GM23338 (cell line): ENCODE results near the gene RHOG. TPM values are rescaled to one million over a fixed set of nuclear protein-coding genes. Genes with fewer than 3 reads are reported as not detected.
A peak's percentile ranks its signal among the peaks of the same experiment; 100 is the strongest.

Source experiments
- ATAC-seq: fragments of 200-7000 bp; cut with Tn5 transposase; 3 replicates; pipeline ENCODE4 v1.9.1; 2020
- DNase-seq: peaks from one replicate; pipeline ENCODE4 v3.0.0-alpha.2; 2015; ENCODE audit warnings: low spot score
- H2AFZ ChIP-seq: fragments of 200-600 bp; sonication (generic); 2 replicates; pipeline ENCODE4 v1.8.0; 2016; ENCODE audit warnings: antibody characterized with exemption, mild to moderate bottlenecking, moderate library complexity
- H3F3A ChIP-seq: fragments of 200-600 bp; sonication (generic); replicated peaks from 2 replicates; pipeline ENCODE4 v1.8.0; 2017; ENCODE audit warnings: antibody characterized with exemption, mixed run types, low read depth
- H3K27ac ChIP-seq: fragments of 200-600 bp; sonication (generic); 2 replicates; pipeline ENCODE4 v1.6.1; 2016; ENCODE audit warnings: low read depth
- H3K27me3 ChIP-seq: fragments of 200-600 bp; sonication (generic); 2 replicates; pipeline ENCODE4 v1.8.0; 2016; ENCODE audit warnings: mild to moderate bottlenecking, mixed run types, moderate library complexity; ENCODE audit not compliant: insufficient read depth
- H3K36me3 ChIP-seq: fragments of 200-600 bp; sonication (generic); 2 replicates; pipeline ENCODE4 v1.8.0; 2016; ENCODE audit warnings: mild to moderate bottlenecking; ENCODE audit not compliant: insufficient read depth
- H3K4me1 ChIP-seq: fragments of 200-600 bp; sonication (generic); 2 replicates; pipeline ENCODE4 v1.8.0; 2016; ENCODE audit warnings: mild to moderate bottlenecking, moderate library complexity; ENCODE audit not compliant: insufficient read depth
- H3K4me2 ChIP-seq: fragments of 200-600 bp; sonication (generic); 2 replicates; pipeline ENCODE4 v1.7.1; 2017; ENCODE audit warnings: mixed run types
- H3K4me3 ChIP-seq: fragments of 200-600 bp; sonication (generic); 2 replicates; pipeline ENCODE4 v1.6.1; 2016; ENCODE audit warnings: mixed run types
- H3K79me2 ChIP-seq: fragments of 200-600 bp; sonication (generic); replicated peaks from 2 replicates; pipeline ENCODE4 v1.8.0; 2017; ENCODE audit warnings: mild to moderate bottlenecking; ENCODE audit not compliant: insufficient read depth
- H3K9me2 ChIP-seq: fragments of 200-600 bp; sonication (generic); 2 replicates; pipeline ENCODE4 v1.8.0; 2017; ENCODE audit not compliant: insufficient read depth
- H4K20me1 ChIP-seq: fragments of 200-600 bp; sonication (generic); replicated peaks from 2 replicates; pipeline ENCODE4 v1.8.0; 2017; ENCODE audit warnings: mild to moderate bottlenecking; ENCODE audit not compliant: insufficient read depth
- H3K27ac Mint-ChIP-seq: 2 replicates; pipeline ENCODE4 v1.8.0; 2020; ENCODE audit warnings: inconsistent platforms, mild to moderate bottlenecking, moderate library complexity, mixed read lengths
- H3K27me3 Mint-ChIP-seq: 3 replicates; pipeline ENCODE4 v1.8.0; 2022; ENCODE audit warnings: low read depth, mild to moderate bottlenecking, moderate library complexity, mixed read lengths, inconsistent platforms; ENCODE audit not compliant: insufficient read depth, poor library complexity
- H3K36me3 Mint-ChIP-seq: 3 replicates; pipeline ENCODE4 v1.8.0; 2021; ENCODE audit warnings: low read depth, mild to moderate bottlenecking, inconsistent platforms, moderate library complexity, mixed read lengths
- H3K4me1 Mint-ChIP-seq: 3 replicates; pipeline ENCODE4 v1.8.0; 2020; ENCODE audit warnings: mild to moderate bottlenecking, inconsistent platforms, mixed read lengths
- H3K4me3 Mint-ChIP-seq: 3 replicates; pipeline ENCODE4 v1.8.0; 2021; ENCODE audit warnings: moderate library complexity, mild to moderate bottlenecking, inconsistent platforms, mixed read lengths
- H3K9me3 Mint-ChIP-seq: 3 replicates; pipeline ENCODE4 v1.8.0; 2020; ENCODE audit warnings: moderate library complexity, mild to moderate bottlenecking, inconsistent platforms, mixed read lengths
- NANOG ChIP-seq: IDR thresholded peaks from 2 replicates; pipeline ENCODE4 v1.6.1; 2016; ENCODE audit warnings: antibody characterized with exemption, borderline replicate concordance
- POLR2AphosphoS5 ChIP-seq: IDR thresholded peaks from 2 replicates; pipeline ENCODE4 v1.6.1; 2016; ENCODE audit warnings: antibody characterized with exemption, low read depth
- ZNF114 ChIP-seq: fragments of 250-450 bp; sonication (Bioruptor Pico); IDR thresholded peaks from 2 replicates; pipeline ENCODE4 v1.5.0; 2020; ENCODE audit warnings: mild to moderate bottlenecking, moderate library complexity
- ZNF331 ChIP-seq: fragments of 250-450 bp; sonication (Bioruptor Pico); IDR thresholded peaks from 2 replicates; pipeline ENCODE4 v1.5.0; 2020; ENCODE audit warnings: low read depth, mild to moderate bottlenecking, moderate library complexity
- polyA plus RNA-seq: library from polyadenylated mRNA; unstranded; fragments of >200 nt; fragmentation: Nextera tagmentation; extraction: Ambion mirVana; gene quantifications from 2 replicates; pipeline ENCODE4 v1.2.1, GENCODE V29; 2016
- total RNA-seq: library from RNA; depleted of rRNA; stranded (reverse); fragments of >200 nt; shearing (Covaris generic); gene quantifications from 2 replicates; pipeline ENCODE4 v1.2.3, GENCODE V29; 2014
- TF ChIP-seq, protein P1 (sequence below): fragments of 250-450 bp; sonication (Bioruptor Pico); IDR thresholded peaks from 2 replicates; pipeline ENCODE4 v1.5.0; 2020; ENCODE audit warnings: mild to moderate bottlenecking, moderate library complexity
- TF ChIP-seq, protein P2 (sequence below), 2 experiments: fragments of 200-600 bp in 1 of 2; sonication (generic) in 1 of 2; conservative IDR thresholded peaks; 2 replicates each; pipeline versions ENCODE4 v1.5.1 to v1.6.1; 2016 to 2017; ENCODE audit warnings: antibody characterized with exemption in 2 of 2, low read depth in 2 of 2, mild to moderate bottlenecking in 2 of 2, moderate library complexity in 1 of 2

The RHOG gene
- total and polyA plus RNA-seq, 2 experiments from 2014 or later = 26.3 to 38.6 TPM

DNA sequence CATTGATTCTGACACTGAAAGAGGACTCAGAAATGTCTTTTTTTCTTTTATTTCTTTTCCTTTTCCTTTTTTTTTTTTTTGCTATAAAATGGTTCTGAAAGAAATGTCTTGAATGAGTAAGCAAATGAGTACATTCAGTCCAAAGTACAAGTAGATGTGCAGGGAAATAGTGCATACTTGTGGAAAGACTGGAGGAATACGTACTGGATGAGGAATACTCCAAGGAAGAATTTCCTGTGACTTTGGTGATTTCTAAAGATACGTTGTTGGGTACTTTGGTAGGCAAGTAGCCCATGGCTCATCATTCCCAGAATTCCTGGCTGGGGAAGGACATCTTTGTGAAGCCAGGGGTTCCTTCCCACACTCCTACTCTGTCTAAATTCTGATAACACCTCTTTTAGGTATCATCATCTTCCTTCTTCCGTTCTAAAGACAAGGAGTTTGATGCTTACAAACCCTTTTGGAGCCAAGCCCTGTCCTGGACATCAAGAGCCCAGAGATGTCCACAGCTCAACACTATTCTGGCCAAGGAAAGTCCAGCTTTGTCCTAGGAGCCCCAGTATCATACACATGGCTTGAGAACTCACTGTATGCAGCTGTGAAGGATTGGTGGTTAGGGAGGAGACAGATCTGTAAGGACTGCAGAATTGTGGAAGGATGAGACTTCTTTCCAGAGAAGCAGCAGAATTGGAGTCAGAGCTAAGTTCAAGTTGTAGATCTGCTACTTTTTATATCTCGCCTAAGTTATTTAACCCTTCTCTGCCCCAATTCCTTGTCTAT lies 38.6 kb downstream of the RHOG start (continued):
- TF ChIP-seq, protein P1, sequence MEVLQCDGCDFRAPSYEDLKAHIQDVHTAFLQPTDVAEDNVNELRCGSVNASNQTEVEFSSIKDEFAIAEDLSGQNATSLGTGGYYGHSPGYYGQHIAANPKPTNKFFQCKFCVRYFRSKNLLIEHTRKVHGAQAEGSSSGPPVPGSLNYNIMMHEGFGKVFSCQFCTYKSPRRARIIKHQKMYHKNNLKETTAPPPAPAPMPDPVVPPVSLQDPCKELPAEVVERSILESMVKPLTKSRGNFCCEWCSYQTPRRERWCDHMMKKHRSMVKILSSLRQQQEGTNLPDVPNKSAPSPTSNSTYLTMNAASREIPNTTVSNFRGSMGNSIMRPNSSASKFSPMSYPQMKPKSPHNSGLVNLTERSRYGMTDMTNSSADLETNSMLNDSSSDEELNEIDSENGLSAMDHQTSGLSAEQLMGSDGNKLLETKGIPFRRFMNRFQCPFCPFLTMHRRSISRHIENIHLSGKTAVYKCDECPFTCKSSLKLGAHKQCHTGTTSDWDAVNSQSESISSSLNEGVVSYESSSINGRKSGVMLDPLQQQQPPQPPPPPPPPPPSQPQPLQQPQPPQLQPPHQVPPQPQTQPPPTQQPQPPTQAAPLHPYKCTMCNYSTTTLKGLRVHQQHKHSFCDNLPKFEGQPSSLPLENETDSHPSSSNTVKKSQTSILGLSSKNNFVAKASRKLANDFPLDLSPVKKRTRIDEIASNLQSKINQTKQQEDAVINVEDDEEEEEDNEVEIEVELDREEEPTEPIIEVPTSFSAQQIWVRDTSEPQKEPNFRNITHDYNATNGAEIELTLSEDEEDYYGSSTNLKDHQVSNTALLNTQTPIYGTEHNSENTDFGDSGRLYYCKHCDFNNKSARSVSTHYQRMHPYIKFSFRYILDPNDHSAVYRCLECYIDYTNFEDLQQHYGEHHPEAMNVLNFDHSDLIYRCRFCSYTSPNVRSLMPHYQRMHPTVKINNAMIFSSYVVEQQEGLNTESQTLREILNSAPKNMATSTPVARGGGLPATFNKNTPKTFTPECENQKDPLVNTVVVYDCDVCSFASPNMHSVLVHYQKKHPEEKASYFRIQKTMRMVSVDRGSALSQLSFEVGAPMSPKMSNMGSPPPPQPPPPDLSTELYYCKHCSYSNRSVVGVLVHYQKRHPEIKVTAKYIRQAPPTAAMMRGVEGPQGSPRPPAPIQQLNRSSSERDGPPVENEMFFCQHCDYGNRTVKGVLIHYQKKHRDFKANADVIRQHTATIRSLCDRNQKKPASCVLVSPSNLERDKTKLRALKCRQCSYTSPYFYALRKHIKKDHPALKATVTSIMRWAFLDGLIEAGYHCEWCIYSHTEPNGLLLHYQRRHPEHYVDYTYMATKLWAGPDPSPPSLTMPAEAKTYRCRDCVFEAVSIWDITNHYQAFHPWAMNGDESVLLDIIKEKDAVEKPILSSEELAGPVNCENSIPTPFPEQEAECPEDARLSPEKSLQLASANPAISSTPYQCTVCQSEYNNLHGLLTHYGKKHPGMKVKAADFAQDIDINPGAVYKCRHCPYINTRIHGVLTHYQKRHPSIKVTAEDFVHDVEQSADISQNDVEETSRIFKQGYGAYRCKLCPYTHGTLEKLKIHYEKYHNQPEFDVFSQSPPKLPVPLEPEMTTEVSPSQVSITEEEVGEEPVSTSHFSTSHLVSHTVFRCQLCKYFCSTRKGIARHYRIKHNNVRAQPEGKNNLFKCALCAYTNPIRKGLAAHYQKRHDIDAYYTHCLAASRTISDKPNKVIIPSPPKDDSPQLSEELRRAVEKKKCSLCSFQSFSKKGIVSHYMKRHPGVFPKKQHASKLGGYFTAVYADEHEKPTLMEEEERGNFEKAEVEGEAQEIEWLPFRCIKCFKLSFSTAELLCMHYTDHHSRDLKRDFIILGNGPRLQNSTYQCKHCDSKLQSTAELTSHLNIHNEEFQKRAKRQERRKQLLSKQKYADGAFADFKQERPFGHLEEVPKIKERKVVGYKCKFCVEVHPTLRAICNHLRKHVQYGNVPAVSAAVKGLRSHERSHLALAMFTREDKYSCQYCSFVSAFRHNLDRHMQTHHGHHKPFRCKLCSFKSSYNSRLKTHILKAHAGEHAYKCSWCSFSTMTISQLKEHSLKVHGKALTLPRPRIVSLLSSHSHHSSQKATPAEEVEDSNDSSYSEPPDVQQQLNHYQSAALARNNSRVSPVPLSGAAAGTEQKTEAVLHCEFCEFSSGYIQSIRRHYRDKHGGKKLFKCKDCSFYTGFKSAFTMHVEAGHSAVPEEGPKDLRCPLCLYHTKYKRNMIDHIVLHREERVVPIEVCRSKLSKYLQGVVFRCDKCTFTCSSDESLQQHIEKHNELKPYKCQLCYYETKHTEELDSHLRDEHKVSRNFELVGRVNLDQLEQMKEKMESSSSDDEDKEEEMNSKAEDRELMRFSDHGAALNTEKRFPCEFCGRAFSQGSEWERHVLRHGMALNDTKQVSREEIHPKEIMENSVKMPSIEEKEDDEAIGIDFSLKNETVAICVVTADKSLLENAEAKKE (CRISPR knock-in tag) = no peak
- TF ChIP-seq, protein P2, sequence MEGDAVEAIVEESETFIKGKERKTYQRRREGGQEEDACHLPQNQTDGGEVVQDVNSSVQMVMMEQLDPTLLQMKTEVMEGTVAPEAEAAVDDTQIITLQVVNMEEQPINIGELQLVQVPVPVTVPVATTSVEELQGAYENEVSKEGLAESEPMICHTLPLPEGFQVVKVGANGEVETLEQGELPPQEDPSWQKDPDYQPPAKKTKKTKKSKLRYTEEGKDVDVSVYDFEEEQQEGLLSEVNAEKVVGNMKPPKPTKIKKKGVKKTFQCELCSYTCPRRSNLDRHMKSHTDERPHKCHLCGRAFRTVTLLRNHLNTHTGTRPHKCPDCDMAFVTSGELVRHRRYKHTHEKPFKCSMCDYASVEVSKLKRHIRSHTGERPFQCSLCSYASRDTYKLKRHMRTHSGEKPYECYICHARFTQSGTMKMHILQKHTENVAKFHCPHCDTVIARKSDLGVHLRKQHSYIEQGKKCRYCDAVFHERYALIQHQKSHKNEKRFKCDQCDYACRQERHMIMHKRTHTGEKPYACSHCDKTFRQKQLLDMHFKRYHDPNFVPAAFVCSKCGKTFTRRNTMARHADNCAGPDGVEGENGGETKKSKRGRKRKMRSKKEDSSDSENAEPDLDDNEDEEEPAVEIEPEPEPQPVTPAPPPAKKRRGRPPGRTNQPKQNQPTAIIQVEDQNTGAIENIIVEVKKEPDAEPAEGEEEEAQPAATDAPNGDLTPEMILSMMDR (conservative IDR thresholded peaks at IDR 0.05; ENCODE audit: low read depth in 2 of 2) = no peak
- TF ChIP-seq ZNF114 (CRISPR knock-in tag) (no peak), NANOG (no peak), ZNF331 (CRISPR knock-in tag) (no peak)

DNA sequence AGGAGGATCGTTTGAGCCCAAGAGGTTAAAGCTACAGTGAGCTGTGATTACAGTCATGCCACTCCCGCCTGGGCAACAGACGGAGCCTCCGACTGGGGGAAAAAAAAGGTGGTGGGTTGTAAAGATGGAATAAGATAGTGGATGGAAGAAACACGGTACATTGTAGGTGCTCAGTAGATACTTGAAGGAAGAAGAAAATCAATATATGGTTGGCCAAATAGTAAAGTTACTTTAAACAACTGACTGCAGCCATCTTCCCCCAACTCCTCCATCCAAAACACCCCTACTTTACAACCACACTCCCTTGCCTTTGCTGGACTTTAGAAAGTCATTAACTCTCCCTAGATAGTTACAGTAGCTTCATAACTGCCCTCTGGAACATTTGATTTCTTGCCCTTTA lies 40.9 kb downstream of the RHOG start:
- no peaks in the 10 kb centered on the region for H3K9me2 ChIP-seq
- no peak overlapping the region for H3K4me2 ChIP-seq
- no peak overlapping the region for H3K4me3 ChIP-seq
- H3K4me1 Mint-ChIP-seq = peaks cover 16% of the 10 kb centered on the region; the same call in 2 of the 3 replicates
- H4K20me1 ChIP-seq = peaks cover 20% of the 10 kb centered on the region
- peaks cover 8% of the 10 kb centered on the region; the same call in 1 of the 2 replicates for H3F3A ChIP-seq
- peaks cover 4% of the 10 kb centered on the region; the same call in 2 of the 3 replicates for H3K36me3 Mint-ChIP-seq
- peaks cover 7% of the 10 kb centered on the region for H3K27me3 Mint-ChIP-seq
- H3K4me1 ChIP-seq = peaks cover 12% of the 10 kb centered on the region; the same call in 1 of the 2 replicates
- H2AFZ ChIP-seq = no peak overlapping the region
- no peaks in the 10 kb centered on the region for H3K27me3 ChIP-seq
- peaks cover 24% of the 10 kb centered on the region for H3K79me2 ChIP-seq
- DNase-seq (no peak), ATAC-seq (no peak)
- H3K4me3 Mint-ChIP-seq = no peak overlapping the region
- 0 out of 2 replicates have a peak overlapping the region, but pooled peaks have one; percentile 69 for H3K27ac ChIP-seq
- no peaks in the 10 kb centered on the region; the same call in 2 of the 3 replicates for H3K9me3 Mint-ChIP-seq
- H3K27ac Mint-ChIP-seq = no peak overlapping the region
- no peaks in the 10 kb centered on the region for H3K36me3 ChIP-seq
- no peak for TF ChIP-seq POLR2AphosphoS5
- TF ChIP-seq, protein P2 (conservative IDR thresholded peaks at IDR 0.05; ENCODE audit: low read depth in 2 of 2) = no peak
